IMR-90 (cell line): ENCODE results near the gene FAM219A. TPM values are rescaled to one million over a fixed set of nuclear protein-coding genes. Genes with fewer than 3 reads are reported as not detected.

Experiments
- ATAC-seq: fragments of 200-7000 bp; cut with Tn5 transposase; 2 replicates; pipeline ENCODE4 v1.9.1; 2020; ENCODE audit warnings: low read depth, mild to moderate bottlenecking, moderate library complexity
- BruUV-seq: library from RNA; stranded (reverse); fragments of 400-500 nt; replicated peaks from 2 replicates; lab custom pipeline; 2021; lab: Mats Ljungman, UMichigan
- CTCF ChIA-PET: fragments of 300-600 bp; formaldehyde crosslinking; extraction: SDS; loops from one replicate; lab custom pipeline; 2021; ENCODE audit warnings: antibody characterized with exemption; lab: Yijun Ruan, JAX
- POLR2A ChIA-PET: fragments of 300-600 bp; sonication (Branson Sonifier 250); formaldehyde crosslinking; loops from one replicate; lab custom pipeline; 2022; ENCODE audit warnings: antibody characterized with exemption; ENCODE audit not compliant: unreplicated experiment; lab: Charles Lee
- DNase-seq: peaks from one replicate; pipeline ENCODE4 v3.0.0; 2013
- H2AFZ ChIP-seq: replicated peaks from 2 replicates; pipeline ENCODE3; 2013; ENCODE audit warnings: low read length, mild to moderate bottlenecking; ENCODE audit not compliant: poor library complexity
- H2AK5ac ChIP-seq: 2 replicates; pipeline ENCODE4 v1.6.1; 2013; ENCODE audit warnings: low read depth, low read length, inconsistent platforms
- H2AK9ac ChIP-seq: replicated peaks from 2 replicates; pipeline ENCODE3; 2013; ENCODE audit warnings: mild to moderate bottlenecking, low read depth, low read length, moderate library complexity; ENCODE audit not compliant: poor library complexity
- H2BK120ac ChIP-seq: 2 replicates; pipeline ENCODE4 v1.6.1; 2013; ENCODE audit warnings: low read depth, low read length, inconsistent platforms
- H2BK15ac ChIP-seq: 3 replicates; pipeline ENCODE4 v1.6.1; 2013; ENCODE audit warnings: low read depth, low read length, inconsistent platforms
- H2BK20ac ChIP-seq: 2 replicates; pipeline ENCODE4 v1.6.1; 2013; ENCODE audit warnings: low read depth, mild to moderate bottlenecking, inconsistent platforms, low read length, moderate library complexity
- H2BK5ac ChIP-seq: 2 replicates; pipeline ENCODE4 v1.6.1; 2013; ENCODE audit warnings: mild to moderate bottlenecking, low read depth, low read length, inconsistent platforms; ENCODE audit not compliant: poor library complexity, severe bottlenecking
- H3K14ac ChIP-seq: replicated peaks from 2 replicates; pipeline ENCODE4 v1.6.1; 2013; ENCODE audit warnings: low read depth, low read length, inconsistent platforms
- H3K18ac ChIP-seq: 2 replicates; pipeline ENCODE4 v1.6.1; 2013; ENCODE audit warnings: low read depth, low read length, control low read depth
- H3K23ac ChIP-seq: 2 replicates; pipeline ENCODE4 v1.6.1; 2013; ENCODE audit warnings: low read depth, low read length, inconsistent platforms
- H3K27ac ChIP-seq: 2 replicates; pipeline ENCODE4 v1.5.1; 2013; ENCODE audit warnings: mild to moderate bottlenecking, control low read depth, low read length; ENCODE audit not compliant: insufficient read depth
- H3K27me3 ChIP-seq: 2 replicates; pipeline ENCODE4 v1.6.1; 2013; ENCODE audit warnings: low read length; ENCODE audit not compliant: control insufficient read depth, insufficient read depth
- H3K36me3 ChIP-seq: 2 replicates; pipeline ENCODE4 v1.6.1; 2013; ENCODE audit warnings: low read length, mixed read lengths; ENCODE audit not compliant: control insufficient read depth, insufficient read depth
- H3K4ac ChIP-seq: 2 replicates; pipeline ENCODE4 v1.6.1; 2013; ENCODE audit warnings: low read depth, low read length, inconsistent platforms
- H3K4me1 ChIP-seq: 2 replicates; pipeline ENCODE4 v1.6.1; 2013; ENCODE audit warnings: low read length, mixed read lengths; ENCODE audit not compliant: control insufficient read depth, insufficient read depth
- H3K4me2 ChIP-seq: 2 replicates; pipeline ENCODE4 v1.6.1; 2013; ENCODE audit warnings: low read depth, mild to moderate bottlenecking, control low read depth, low read length, moderate library complexity
- H3K4me3 ChIP-seq: 2 replicates; pipeline ENCODE4 v1.5.1; 2013; ENCODE audit warnings: low read depth, mild to moderate bottlenecking, control low read depth, low read length, moderate library complexity; ENCODE audit not compliant: insufficient read depth
- H3K56ac ChIP-seq: 2 replicates; pipeline ENCODE4 v1.6.1; 2013; ENCODE audit warnings: low read length, inconsistent platforms; ENCODE audit not compliant: insufficient read depth; ENCODE audit errors: extremely low read depth
- H3K79me1 ChIP-seq, 2 experiments: 2 replicates each; pipeline ENCODE4 v1.6.1; 2013; ENCODE audit warnings: low read length in 2 of 2, inconsistent platforms in 1 of 2, low read depth in 1 of 2
- H3K9ac ChIP-seq: 2 replicates; pipeline ENCODE4 v1.6.1; 2013; ENCODE audit warnings: low read depth, low read length, control low read depth
- H3K9me1 ChIP-seq: 2 replicates; pipeline ENCODE4 v1.6.1; 2013; ENCODE audit warnings: low read length, inconsistent platforms; ENCODE audit not compliant: insufficient read depth
- H3K9me3 ChIP-seq: 2 replicates; pipeline ENCODE4 v1.6.1; 2013; ENCODE audit warnings: low read length; ENCODE audit not compliant: control insufficient read depth, insufficient read depth
- H4K20me1 ChIP-seq: 2 replicates; pipeline ENCODE4 v1.6.1; 2013; ENCODE audit warnings: low read length, inconsistent platforms; ENCODE audit not compliant: insufficient read depth
- H4K5ac ChIP-seq: 2 replicates; pipeline ENCODE4 v1.6.1; 2013; ENCODE audit warnings: mild to moderate bottlenecking, low read depth, low read length, control low read depth
- H4K8ac ChIP-seq, 2 experiments: 2 replicates each; pipeline ENCODE4 v1.6.1; 2013; ENCODE audit warnings: low read depth in 2 of 2, low read length in 2 of 2, control low read depth in 1 of 2, inconsistent platforms in 1 of 2
- H4K91ac ChIP-seq: 2 replicates; pipeline ENCODE4 v1.6.1; 2013; ENCODE audit warnings: low read depth, low read length, inconsistent platforms; ENCODE audit not compliant: insufficient read depth
- BHLHE40 ChIP-seq: fragments of 150-350 bp; IDR thresholded peaks from 2 replicates; pipeline ENCODE4 v1.6.1; 2016; ENCODE audit warnings: mild to moderate bottlenecking, low read depth, low read length
- CEBPB ChIP-seq: IDR thresholded peaks from 2 replicates; pipeline ENCODE4 v1.6.1; 2012; ENCODE audit warnings: low read depth, low read length, improper control_type of control experiment
- CHD1 ChIP-seq: IDR thresholded peaks from 2 replicates; pipeline ENCODE4 v1.6.1; 2012; ENCODE audit warnings: low read depth, low read length, improper control_type of control experiment
- CTCF ChIP-seq: conservative IDR thresholded peaks from 2 replicates; pipeline ENCODE4 v1.5.1; 2012; ENCODE audit warnings: mild to moderate bottlenecking, low read depth, low read length, improper control_type of control experiment
- ELK1 ChIP-seq: fragments of 150-350 bp; IDR thresholded peaks from 2 replicates; pipeline ENCODE4 v1.6.1; 2016; ENCODE audit warnings: low read depth, mild to moderate bottlenecking, low read length, moderate library complexity, borderline replicate concordance
- FOS ChIP-seq: fragments of 150-350 bp; IDR thresholded peaks from 2 replicates; pipeline ENCODE4 v1.6.1; 2016; ENCODE audit warnings: low read depth, low read length
- MAFK ChIP-seq: IDR thresholded peaks from 2 replicates; pipeline ENCODE4 v1.6.1; 2012; ENCODE audit warnings: low read depth, low read length, improper control_type of control experiment
- MAZ ChIP-seq: IDR thresholded peaks from 2 replicates; pipeline ENCODE4 v1.6.1; 2012; ENCODE audit warnings: low read depth, mild to moderate bottlenecking, low read length, improper control_type of control experiment, moderate library complexity, borderline replicate concordance
- MXI1 ChIP-seq: IDR thresholded peaks from 2 replicates; pipeline ENCODE4 v1.6.1; 2012; ENCODE audit warnings: low read depth, mild to moderate bottlenecking, low read length, moderate library complexity, borderline replicate concordance
- POLR2A ChIP-seq: IDR thresholded peaks from 2 replicates; pipeline ENCODE4 v1.6.1; 2012; ENCODE audit warnings: mild to moderate bottlenecking, low read depth, low read length
- RAD21 ChIP-seq: IDR thresholded peaks from 2 replicates; pipeline ENCODE4 v1.6.1; 2012; ENCODE audit warnings: low read length, improper control_type of control experiment
- RCOR1 ChIP-seq: IDR thresholded peaks from 2 replicates; pipeline ENCODE4 v1.6.1; 2012; ENCODE audit warnings: mild to moderate bottlenecking, low read length, improper control_type of control experiment; ENCODE audit not compliant: insufficient replicate concordance
- RFX5 ChIP-seq: IDR thresholded peaks from 2 replicates; pipeline ENCODE4 v1.8.0; 2012; ENCODE audit warnings: low read depth, mild to moderate bottlenecking, low read length, moderate library complexity
- SMC3 ChIP-seq: fragments of 150-350 bp; IDR thresholded peaks from 2 replicates; pipeline ENCODE4 v1.6.1; 2016; ENCODE audit warnings: low read depth, mild to moderate bottlenecking, antibody characterized with exemption, low read length, moderate library complexity
- dilution Hi-C: fragments of 300-500 bp; cut with HindIII; formaldehyde crosslinking; loops from one replicate; pipeline ENCODE4 v1.14.3; 2018; ENCODE audit warnings: low sequenced_read_pairs; ENCODE audit not compliant: unreplicated experiment
- in situ Hi-C: fragments of 300-500 bp; cut with MboI; formaldehyde crosslinking; loops from 3 replicates; pipeline ENCODE4 v1.14.3; 2019; ENCODE audit warnings: low sequenced_read_pairs, inconsistent platforms, mixed read lengths
- intact Hi-C: fragments of 100-400 bp; cut with micrococcal nuclease; formaldehyde crosslinking; loops from 2 replicates; pipeline ENCODE4 v1.10.0; 2022
- polyA plus RNA-seq, 3 experiments: library from polyadenylated mRNA; depleted of rRNA; stranded (reverse); fragments of >200 nt; gene quantifications; 2 replicates each; pipeline ENCODE4 v1.2.3, GENCODE V29; 2012; ENCODE audit warnings: low replicate concordance in 1 of 3
- total RNA-seq: library from RNA; depleted of rRNA; stranded (reverse); fragments of >200 nt; gene quantifications from 2 replicates; pipeline ENCODE4 v1.2.3, GENCODE V29; 2012
- TF ChIP-seq, protein P1 (sequence below): fragments of 150-350 bp; IDR thresholded peaks from 2 replicates; pipeline ENCODE4 v1.6.1; 2017; ENCODE audit warnings: mild to moderate bottlenecking, antibody characterized with exemption, low read length, low read depth

FAM219A gene
- total and polyA plus RNA-seq, 2 of the 4 experiments (the other 2 are of a cell fraction), result 4.8 to 20.8 TPM

DNA sequence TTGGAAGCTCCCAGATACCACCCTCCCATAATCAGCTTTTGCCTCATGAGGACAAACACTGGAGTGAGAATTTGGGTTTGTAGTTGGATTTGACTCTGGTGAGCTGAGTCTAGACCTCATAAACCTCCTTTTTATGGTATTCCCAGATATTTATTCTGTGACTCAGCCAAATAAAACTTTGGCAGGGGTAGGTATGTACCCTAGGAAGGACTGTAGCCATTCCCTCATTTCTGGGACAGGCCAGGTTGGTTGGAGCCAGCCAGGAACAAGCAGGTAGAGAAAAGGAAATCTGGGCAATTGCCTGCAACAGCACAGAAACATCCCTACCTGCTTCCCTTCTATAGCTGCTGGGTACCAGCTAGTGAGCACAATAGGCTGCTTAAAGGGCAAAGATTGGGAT is 45.0 kb upstream of the FAM219A start:
- Histone ChIP-seq H4K5ac (no peak overlapping the region), H2BK5ac (no peak overlapping the region), H2AFZ (no peak overlapping the region), H3K18ac (no peak overlapping the region), H4K8ac (no peak overlapping the region), H3K9ac (no peak overlapping the region), H3K56ac (no peak overlapping the region), H3K9me1 (no peaks in the 10 kb centered on the region), H2AK5ac (no peak overlapping the region), H3K36me3 (no peaks in the 10 kb centered on the region), H4K91ac (no peak overlapping the region), H3K27me3 (peaks cover 50% of the 10 kb centered on the region), H3K4me1 (no peaks in the 10 kb centered on the region; the same call in 1 of the 2 replicates), H2BK120ac (no peak overlapping the region), H2AK9ac (no peak overlapping the region), H3K23ac (no peak overlapping the region), H3K9me3 (no peaks in the 10 kb centered on the region), H3K4ac (no peak overlapping the region), H3K4me2 (no peak overlapping the region), H3K4me3 (no peak overlapping the region), H3K14ac (no peak overlapping the region), H2BK15ac (no peak overlapping the region), H3K27ac (no peak overlapping the region), H3K79me1 (no peaks in the 10 kb centered on the region), H2BK20ac (no peak overlapping the region), H4K20me1 (no peaks in the 10 kb centered on the region; the same call in 1 of the 2 replicates)
- in situ Hi-C loops, result no loop called here
- DNase-seq, result no peak
- dilution Hi-C loops, result no loop called here
- no TSS peak for BruUV-seq
- intact Hi-C loops, result no loop called here
- no peak for ATAC-seq
- ChIA-PET CTCF (interaction anchor here (2.5 kb wide), 1 partner anchor 99 kb away, joined by 13 read pairs; no protein-coding TSS in a partner anchor), POLR2A (no interaction called here)
- TF ChIP-seq RCOR1 (no peak), MAZ (no peak), RAD21 (no peak), BHLHE40 (no peak), MAFK (no peak), MXI1 (no peak), RFX5 (no peak), POLR2A (no peak), SMC3 (no peak), CHD1 (no peak), ELK1 (no peak), FOS (no peak), CTCF (no peak), CEBPB (no peak)
- TF ChIP-seq, protein P1, sequence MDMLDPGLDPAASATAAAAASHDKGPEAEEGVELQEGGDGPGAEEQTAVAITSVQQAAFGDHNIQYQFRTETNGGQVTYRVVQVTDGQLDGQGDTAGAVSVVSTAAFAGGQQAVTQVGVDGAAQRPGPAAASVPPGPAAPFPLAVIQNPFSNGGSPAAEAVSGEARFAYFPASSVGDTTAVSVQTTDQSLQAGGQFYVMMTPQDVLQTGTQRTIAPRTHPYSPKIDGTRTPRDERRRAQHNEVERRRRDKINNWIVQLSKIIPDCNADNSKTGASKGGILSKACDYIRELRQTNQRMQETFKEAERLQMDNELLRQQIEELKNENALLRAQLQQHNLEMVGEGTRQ, result no peak
